ENCODE results near the gene PLTP.

GRCh38 chr20:45927071-45927878, 15.3 kb upstream of the PLTP start:
- TF ChIP-seq, protein P1, sequence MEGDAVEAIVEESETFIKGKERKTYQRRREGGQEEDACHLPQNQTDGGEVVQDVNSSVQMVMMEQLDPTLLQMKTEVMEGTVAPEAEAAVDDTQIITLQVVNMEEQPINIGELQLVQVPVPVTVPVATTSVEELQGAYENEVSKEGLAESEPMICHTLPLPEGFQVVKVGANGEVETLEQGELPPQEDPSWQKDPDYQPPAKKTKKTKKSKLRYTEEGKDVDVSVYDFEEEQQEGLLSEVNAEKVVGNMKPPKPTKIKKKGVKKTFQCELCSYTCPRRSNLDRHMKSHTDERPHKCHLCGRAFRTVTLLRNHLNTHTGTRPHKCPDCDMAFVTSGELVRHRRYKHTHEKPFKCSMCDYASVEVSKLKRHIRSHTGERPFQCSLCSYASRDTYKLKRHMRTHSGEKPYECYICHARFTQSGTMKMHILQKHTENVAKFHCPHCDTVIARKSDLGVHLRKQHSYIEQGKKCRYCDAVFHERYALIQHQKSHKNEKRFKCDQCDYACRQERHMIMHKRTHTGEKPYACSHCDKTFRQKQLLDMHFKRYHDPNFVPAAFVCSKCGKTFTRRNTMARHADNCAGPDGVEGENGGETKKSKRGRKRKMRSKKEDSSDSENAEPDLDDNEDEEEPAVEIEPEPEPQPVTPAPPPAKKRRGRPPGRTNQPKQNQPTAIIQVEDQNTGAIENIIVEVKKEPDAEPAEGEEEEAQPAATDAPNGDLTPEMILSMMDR (IDR thresholded peaks at IDR 0.05; ENCODE audit: borderline replicate concordance, extremely low read depth, low read length, poor library complexity, severe bottlenecking) = no peak
- no peak for TF ChIP-seq EZH2 (IDR thresholded peaks at IDR 0.05; ENCODE audit: borderline replicate concordance, low read depth, low read length, severe bottlenecking)

Measured in DND-41 (cell line).